HG03565 (cell line): ENCODE results near the gene CLTCL1.
A peak's percentile ranks its signal among the peaks of the same experiment; 100 is the strongest.
"Not testable (repeated sequence)": the region's sequence is repeated elsewhere in the genome, so short reads cannot be mapped to it uniquely, and the experiment has no call there.

Experiments
- ATAC-seq: cut with Tn5 transposase; IDR thresholded peaks from one replicate; pipeline ENCODE4 v1.9.1; 2021; ENCODE audit warnings: mild to moderate bottlenecking, moderate library complexity; ENCODE audit not compliant: unreplicated experiment

The CLTCL1 gene

DNA sequence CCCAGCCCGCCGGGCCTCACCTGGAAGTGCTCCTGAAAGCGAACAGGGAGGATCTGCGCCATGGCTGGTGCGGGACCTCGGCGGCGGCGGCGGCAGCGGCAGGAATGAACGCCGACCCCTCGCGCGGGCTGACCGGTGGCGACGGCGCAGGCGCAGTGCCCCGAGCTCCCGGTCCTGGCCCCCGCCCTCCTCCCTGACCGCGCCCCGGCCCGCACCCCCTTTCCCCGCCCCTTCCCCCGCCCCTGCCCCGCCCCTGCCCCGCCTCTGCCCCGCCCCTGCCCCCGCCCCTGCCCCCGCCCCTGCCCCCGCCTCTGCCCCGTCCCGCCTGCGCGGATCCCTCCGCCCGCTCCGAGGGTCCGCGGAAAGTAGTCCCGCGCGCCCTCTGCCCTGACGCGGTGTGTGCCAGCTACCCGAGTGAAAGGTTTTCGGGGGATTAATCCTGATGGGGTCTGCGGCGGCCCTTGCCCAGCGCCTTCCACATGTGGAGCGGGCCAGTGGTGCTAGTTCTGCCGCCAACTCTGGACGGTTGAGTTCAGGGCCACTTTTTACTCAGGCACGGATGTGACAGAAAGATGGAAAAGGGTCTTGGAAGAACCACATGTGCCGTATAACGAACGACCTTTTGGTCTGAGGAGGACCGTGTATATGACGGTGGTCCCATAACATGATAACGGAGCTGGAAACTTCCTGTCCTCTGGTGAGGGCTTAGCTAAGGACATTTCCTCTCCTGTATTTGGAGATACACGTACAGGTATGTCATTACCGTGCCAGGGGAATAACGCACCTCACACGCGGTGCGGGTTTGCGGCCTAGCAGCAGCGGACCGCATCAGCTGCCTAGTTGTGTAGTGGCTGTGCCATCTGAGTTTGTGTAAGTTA is at the start of gene CLTCL1:
TSS of gene CLTCL1 (minus strand) at position 140 of the 878 bp plus-strand sequence. CDS start at position 62, 78 bp downstream.
- ATAC-seq: peak; percentile 45

DNA sequence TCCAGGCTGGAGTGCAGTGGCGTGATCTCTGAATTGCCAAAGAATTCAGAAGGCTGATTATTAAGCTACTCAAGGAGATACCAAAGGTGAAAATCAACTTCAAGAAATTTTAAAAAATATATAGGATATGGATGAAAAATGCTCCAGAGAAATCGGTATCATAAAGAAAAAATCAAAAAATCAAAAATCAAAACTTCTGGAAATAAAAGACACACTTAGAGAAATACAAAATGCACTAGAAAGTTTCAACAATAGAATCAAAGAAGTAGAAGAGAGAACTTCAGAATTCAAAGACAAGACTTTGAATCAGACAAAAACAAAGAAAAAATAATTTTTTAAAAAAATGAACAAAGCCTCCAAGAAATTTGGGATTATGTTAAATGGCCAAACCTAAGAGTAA is 45.6 kb upstream of the CLTCL1 start:
- ATAC-seq: no peak

DNA sequence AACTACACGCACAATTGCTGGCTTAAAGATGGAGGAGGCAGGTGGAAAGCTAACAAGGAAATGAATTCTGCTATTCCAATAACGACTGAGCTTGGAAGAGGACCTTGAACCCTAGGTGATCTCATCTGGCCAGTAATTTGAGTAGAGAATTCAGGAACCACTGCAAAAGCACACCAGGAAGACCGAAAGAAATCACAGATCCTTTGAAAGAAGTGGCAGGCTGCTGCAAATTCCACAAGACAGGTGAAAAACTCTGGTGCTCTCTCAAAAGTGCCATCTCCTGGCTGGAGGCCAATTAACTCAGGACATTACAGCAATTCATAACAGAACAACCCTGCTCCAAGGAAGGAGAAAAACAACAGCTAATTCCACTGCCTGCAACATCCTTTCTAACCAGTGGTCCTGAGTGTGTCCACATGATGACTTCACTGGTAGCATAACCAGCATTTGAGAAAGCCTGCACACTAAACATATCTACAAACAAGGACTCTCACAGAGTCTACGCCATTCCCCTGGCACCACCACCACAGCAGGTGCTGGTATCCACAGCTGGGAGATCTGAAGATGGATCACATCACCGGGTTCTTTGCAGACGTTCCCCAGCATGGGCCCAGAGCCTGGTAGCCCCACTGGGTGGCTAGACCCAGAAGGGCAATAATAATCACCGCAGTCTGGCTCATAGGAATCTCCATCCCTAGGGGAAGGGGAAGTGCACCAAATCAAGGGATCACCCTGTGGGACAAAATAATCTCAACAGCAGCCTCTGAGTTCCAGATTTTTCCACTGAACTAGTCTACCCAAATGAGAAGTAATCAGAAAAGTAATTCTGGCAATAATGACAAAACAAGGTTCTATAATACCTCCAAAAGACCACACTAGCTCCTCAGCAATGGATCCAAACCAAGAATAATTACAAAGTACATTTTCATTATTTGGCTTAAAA is 44.9 kb upstream of the CLTCL1 start:
- no peak for ATAC-seq

DNA sequence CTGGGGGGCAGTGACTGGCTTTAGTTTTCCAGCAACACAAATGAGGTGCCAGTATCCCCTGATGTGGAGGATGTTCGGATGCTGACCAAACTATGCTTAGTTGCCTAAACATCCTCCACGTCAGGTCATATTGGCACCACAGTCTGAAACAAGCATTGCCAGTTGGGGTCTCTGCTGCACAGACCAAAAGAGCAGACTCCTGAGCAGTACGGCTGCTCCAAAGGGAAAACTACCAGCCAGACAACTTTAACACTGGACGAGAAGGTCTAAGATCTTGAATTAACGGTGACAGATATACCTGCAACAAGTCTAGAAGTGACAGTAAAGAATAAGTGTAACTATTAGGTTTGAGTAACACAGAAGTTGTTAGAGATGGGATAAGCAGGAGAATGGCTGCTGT is 40.5 kb upstream of the CLTCL1 start:
- ATAC-seq: no peak

DNA sequence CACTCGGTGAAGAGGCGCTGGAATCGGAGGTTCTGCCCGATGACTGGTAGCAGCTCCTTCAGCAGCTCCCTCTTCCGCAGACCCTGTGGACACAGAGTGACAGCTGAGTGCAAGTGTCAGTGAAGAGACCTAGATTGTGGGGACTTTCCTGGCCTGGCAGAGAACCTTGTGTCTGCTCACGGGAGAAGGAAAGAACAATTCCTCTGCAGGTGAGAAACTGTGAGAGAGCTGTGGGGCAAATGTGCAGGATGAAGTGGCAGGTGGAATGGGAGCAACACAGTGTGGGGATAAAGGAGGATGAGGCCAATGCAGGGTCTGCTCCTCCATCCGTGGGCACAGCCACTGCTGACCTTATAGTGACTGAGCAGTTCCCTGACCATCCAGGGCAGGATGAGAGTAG is 40.0 kb upstream of the CLTCL1 start:
- no peak for ATAC-seq

DNA sequence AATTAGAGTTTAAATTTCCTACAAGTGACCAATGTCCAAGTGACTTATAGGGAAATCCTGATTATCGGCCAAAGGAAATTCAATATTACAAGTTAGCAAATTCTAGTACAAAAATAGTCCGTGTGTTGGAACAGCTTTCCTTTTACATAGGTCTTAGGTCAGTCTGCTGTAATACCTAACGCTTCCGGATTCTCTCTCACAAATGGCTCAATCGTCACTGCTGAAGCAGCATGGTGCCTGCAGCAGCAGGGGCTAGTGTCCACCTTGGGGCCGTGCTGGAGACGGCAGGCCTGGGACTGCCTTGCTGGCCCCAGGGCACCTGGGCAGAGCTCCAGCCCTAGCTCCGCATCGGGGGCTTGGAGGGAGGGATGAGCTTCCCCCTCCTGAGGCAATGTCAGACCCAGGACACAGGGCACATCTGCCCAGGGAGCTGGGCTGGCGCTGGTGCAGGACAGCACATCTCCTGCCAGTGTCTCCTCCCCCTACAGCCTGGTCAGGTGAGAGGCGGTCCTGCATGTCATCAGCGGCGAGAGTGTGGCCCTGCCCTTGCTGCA is 39.4 kb upstream of the CLTCL1 start:
- no peak for ATAC-seq

DNA sequence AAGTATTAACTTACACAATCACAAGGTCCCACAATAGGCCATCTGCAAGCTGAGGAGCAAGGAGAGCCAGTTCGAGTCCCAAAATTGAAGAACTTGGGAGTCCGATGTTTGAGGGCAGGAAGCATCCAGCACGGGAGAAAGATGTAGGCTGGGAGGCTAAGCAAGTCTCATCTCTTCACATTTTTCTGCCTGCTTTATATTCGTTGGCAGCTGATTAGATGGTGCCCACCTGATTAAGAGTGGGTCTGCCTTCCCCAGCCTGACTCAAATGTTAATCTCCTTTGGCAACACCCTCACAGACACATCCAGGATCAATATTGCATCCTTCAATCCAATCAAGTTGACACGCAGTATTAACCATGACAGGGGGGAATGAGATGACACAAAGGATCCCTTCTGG is 38.7 kb upstream of the CLTCL1 start:
- ATAC-seq: not testable (repeated sequence)

DNA sequence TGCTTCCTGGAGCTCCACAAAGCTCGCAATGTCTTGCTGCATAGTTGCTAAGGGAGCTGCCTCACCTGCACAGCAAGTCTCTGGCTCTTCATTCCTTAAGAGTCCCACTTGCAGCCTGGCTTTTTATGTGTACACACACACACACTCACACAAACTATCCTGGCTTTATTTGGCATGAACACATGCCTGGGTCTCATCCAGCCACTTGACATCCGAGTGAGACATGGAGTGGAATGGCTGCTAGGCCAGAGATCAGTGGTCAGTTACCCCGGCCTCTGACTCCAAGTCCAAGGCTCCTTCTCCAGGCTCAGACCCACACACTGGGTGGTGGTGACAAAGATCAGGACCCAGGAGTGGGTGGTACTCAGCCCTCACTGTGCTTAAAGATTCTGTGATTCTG is 37.9 kb upstream of the CLTCL1 start:
- no peak for ATAC-seq

DNA sequence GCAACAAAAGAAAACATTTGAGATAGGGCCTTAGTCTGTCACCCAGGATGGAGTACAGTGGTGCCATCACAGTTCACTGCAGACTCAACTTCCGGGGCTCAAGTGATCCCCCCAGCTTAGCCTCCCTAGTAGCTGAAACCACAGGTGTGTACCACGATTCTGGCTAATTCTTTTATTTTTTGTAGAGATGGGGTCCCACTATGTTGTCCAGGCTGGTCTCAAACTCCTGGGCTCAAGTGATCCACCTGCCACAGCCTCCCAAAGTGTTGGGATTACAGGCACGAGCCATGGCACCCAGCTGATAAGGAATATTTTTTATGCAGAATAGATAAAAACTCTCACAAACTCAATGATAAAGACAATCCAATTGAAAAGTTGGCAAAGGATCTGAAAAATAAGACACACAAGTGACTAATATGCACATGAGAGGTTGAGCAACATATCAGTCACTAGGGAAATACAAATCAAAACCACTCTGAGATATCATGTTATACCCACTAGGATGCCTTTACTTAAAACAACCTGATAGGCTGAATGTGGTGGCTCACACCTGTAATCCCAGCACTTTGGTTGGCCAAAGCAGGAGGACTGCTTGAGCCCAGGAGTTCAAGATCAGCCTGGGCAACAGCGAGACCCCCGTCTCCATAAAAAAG is 33.9 kb upstream of the CLTCL1 start:
- ATAC-seq: no peak

DNA sequence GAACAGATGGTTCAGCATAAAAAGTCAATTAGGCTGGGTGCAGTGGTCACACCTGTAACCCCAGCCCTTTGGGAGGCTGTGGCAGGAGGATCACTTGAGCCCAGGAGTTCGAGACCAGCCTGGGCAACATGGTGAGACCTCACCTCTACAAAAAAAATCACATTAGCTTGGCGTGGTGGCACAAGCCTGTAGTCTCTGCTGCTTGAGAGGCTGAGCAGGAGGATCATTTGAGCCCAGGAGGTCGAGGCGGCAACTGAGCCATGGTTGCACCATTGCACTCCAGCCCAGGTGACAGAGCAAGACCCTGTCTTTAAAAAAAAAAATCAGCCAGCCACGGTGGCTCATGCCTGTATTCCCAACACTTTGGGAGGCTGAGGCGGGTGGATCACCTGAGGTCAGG is 31.9 kb upstream of the CLTCL1 start:
- not testable (repeated sequence) for ATAC-seq

DNA sequence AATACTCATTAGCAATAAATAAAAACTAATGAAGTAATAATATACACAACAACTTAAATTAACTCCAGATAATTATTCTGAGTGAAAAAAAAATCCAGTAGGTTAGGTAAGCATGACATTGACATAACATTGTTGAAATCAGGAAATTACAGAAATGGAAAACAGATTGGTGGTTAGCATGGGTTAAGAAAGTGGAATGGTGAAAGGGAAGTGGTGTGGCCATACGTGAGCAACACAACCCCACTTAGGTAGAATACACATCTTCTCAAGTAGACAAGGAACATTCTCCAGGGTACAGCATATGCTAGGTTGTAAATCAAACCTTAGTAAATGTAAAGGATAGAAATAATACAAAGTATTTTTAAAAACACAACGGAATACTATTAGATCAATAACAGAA is 30.2 kb upstream of the CLTCL1 start:
- no peak for ATAC-seq

DNA sequence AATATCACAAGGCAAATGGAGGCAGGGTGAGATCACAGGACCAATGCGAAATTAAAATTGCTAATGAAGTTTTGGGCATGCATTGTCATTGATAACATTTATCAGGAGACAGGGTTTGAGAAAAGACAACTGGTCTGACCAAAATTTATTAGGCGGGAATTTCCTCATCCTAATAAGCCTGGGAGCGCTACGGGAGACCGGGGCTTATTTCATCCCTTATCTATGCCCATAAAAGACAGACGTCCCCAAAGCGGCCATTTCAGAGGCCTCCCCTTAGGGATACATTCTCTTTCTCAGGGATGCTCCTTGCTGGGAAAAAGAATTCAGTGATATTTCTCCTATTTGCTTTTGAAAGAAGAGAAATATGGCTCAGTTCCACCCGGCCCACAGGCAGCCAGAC is 28.6 kb upstream of the CLTCL1 start:
- ATAC-seq: not testable (repeated sequence)

DNA sequence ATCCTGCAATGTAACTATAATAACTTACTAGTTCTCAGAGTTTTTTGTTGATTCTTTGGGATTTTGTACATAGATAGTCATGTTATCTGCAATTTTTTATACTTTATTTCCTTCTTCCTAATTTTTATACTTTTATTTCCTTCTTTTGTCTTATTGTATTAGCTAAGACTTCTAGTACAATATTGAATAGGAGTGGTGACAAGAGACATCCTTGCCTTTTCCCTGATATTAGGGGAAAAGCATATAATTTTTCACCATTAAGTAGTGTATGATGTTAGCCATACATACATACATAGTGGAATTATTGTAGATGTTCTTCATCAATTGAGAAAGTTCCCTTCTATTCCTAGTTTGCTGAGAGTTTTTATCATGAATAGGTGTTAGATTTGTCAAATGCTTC is 27.8 kb upstream of the CLTCL1 start:
- ATAC-seq: no peak

DNA sequence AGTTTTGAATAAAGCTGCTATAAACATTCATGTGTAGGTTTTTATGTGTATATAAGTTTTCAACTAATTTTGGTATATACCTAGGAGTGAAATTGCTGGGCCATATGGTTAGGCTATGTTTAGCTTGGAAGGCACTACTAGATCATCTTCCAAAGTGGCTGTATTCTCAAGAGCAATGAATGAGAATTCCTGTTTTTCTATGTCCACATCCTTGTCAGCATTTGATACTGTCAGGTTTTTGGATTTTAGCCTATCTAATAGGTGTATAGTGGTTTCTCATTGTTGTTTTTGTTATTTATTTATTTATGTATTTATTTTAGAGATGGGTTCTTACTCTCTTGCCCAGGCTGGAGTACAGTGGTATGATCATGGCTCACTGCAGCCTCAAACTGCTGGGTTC is 26.3 kb upstream of the CLTCL1 start:
- ATAC-seq: no peak

DNA sequence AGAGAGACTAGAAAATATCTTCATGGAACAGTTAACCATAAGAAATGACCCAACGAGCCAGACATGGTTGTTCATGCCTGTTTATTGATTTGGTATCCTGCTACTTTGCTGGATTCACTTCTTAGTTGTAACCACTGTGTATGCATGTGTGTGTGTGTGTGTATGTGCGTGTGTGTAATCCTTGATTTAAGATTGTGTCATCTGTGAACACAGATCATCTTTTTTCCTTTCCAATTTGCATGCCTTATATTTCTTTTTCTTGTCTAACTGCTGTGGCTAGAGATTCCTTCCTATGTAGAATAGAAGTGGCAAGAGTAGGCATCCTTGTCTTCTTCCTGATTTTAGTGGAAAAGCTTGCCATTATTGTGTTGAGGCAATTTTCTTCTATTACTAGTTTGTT is 16.4 kb upstream of the CLTCL1 start:
- ATAC-seq: no peak

DNA sequence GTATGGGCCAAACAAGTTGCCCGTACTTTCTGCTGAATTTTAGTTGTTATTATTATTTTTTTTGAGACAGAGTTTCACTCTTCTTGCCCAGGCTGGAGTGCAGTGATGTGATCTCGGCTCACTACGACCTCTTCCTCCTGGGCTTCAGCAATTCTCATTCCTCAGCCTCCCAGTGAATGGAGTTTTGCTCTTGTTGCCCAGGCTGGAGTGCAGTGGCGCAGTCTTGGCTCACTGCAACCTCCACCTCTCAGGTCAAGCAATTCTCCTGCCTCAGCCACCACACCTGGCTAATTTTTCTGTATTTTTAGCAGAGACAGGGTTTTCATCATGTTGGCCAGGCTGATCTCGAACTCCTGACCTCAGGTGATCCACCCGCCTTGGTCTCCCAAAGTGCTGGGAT is 15.0 kb upstream of the CLTCL1 start:
- ATAC-seq: not testable (repeated sequence)

DNA sequence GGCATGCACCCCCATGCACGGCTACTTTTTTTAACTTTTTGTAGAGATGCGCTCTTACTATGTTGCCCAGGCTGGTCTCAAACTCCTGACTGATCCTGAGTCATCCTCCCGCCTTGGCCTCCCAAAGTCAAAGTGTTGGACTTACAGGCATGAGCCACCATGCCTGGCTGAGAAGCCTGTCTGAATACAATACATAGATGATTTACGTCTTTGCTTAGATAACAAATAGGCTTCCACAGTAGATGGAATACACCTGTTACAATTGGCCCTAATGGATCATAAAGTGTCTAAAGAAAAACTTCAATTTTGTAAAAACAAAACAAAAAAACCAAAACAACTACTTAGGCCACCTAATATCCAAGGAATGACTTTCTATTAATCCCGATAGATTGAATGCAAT is 13.0 kb upstream of the CLTCL1 start:
- ATAC-seq: no peak

DNA sequence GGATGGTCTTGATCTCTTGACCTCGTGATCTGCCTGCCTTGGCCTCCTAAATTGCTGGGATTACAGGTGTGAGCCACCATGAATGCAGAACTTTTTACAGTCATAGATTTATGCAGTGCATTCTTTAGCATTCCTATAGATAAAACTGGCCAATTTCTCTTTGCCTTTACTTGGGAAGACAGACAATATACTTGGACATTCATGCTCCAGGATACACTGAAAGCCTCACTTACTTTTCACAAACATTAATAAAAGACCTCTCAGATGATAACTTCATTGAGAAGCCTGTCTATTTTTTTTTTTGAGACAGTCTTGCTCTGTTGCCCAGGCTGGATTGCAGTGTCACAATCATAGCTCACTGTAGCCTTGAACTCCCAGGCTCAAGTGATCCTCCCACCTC is 12.3 kb upstream of the CLTCL1 start:
- ATAC-seq: no peak

DNA sequence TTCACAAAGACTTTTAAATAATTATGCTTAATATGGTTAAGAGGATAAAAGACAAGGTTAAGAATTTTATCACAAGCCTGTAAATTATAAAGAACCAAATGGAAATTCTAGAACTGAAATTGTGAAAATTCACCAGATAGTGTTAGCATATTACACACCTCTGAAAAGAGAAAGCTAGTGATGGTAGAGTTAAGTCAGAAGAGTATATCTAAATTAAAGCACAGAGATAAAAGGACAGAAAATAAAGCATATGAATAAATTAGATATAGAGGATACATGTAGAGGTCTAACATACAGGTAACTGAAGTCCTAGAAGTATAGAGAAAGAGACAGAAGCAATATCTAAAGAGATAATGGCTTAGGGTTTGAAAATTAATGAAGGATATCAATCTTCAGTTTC is 4.2 kb upstream of the CLTCL1 start:
- no peak for ATAC-seq

DNA sequence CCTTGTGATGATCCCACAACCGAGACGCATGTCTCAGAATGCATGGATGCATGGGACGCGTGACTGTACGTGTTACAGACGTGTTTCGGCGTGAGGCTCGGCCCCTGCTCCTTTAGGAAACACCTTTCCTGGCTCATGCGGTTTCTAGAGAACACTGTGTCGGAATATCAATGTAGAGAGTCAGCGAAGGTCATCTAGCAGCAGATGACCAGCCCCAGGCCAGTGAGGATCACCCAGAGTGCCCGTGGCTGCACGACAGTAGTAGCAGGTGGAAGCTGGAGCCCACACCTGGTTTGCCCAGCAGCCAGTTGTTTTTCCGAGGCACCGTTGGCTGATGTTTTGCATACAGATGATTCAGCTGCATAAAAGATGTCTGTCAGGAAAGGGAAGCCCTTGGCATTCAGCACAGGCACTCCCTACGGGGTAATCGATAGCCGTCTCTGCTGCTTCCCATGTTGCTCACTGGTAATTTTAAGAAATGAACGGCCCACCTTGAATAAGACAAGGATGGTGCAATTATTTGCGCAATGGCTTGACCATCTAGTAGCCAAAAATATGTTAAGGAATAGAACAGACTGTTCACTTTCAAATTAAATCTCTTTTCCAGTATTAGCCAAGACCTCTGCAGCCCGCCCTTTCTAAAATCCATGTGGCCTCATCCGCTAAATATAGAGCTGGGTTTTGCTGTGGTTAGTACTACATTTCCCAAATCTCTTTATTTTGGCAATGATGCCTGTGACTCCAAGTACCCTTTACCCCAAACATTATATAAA is 1.1 kb upstream of the CLTCL1 start:
- ATAC-seq: no peak
